Activated CD4-positive, alpha-beta memory T cell treated with anti-CD3 and anti-CD28 coated beads for 36 hours (primary cell): Measurements from ENCODE around the gene DUSP9. TPM values are rescaled to one million over a fixed set of nuclear protein-coding genes. Genes with fewer than 3 reads are reported as not detected.

Experiments used
- CTCF ChIA-PET: fragments of 350-600 bp; sonication (Branson Sonifier 250); formaldehyde crosslinking; loops from one replicate; lab custom pipeline; 2021; ENCODE audit warnings: antibody characterized with exemption, inconsistent platforms; lab: Charles Lee
- POLR2A ChIA-PET: fragments of 350-600 bp; sonication (Branson Sonifier 250); formaldehyde crosslinking; loops from one replicate; lab custom pipeline; 2021; ENCODE audit warnings: antibody characterized with exemption; lab: Charles Lee
- DNase-seq: peaks from one replicate; pipeline ENCODE4 v3.0.0-alpha.2; 2020
- H3K27ac Mint-ChIP-seq: one replicate; pipeline ENCODE4 v1.8.0; 2021; ENCODE audit warnings: mixed read lengths
- H3K27me3 Mint-ChIP-seq: one replicate; pipeline ENCODE4 v1.8.0; 2021; ENCODE audit warnings: mixed read lengths
- H3K36me3 Mint-ChIP-seq: one replicate; pipeline ENCODE4 v1.8.0; 2021; ENCODE audit warnings: mixed read lengths
- H3K4me1 Mint-ChIP-seq: one replicate; pipeline ENCODE4 v1.8.0; 2021; ENCODE audit warnings: low read depth, mixed read lengths
- H3K4me3 Mint-ChIP-seq: one replicate; pipeline ENCODE4 v1.8.0; 2021; ENCODE audit warnings: mild to moderate bottlenecking, mixed read lengths
- H3K9me3 Mint-ChIP-seq: one replicate; pipeline ENCODE4 v1.8.0; 2021; ENCODE audit warnings: mixed read lengths
- intact Hi-C: fragments of 100-400 bp; cut with micrococcal nuclease; formaldehyde crosslinking; loops from one replicate; pipeline ENCODE4 v1.15.1; 2023
- total RNA-seq, 2 experiments: library from RNA; stranded (reverse); gene quantifications; one replicate each; pipeline ENCODE4 v1.2.3, GENCODE V29; 2021

The DUSP9 gene
- total RNA-seq, 2 experiments from 2014 or later, result 0.12 to 0.26 TPM

DNA sequence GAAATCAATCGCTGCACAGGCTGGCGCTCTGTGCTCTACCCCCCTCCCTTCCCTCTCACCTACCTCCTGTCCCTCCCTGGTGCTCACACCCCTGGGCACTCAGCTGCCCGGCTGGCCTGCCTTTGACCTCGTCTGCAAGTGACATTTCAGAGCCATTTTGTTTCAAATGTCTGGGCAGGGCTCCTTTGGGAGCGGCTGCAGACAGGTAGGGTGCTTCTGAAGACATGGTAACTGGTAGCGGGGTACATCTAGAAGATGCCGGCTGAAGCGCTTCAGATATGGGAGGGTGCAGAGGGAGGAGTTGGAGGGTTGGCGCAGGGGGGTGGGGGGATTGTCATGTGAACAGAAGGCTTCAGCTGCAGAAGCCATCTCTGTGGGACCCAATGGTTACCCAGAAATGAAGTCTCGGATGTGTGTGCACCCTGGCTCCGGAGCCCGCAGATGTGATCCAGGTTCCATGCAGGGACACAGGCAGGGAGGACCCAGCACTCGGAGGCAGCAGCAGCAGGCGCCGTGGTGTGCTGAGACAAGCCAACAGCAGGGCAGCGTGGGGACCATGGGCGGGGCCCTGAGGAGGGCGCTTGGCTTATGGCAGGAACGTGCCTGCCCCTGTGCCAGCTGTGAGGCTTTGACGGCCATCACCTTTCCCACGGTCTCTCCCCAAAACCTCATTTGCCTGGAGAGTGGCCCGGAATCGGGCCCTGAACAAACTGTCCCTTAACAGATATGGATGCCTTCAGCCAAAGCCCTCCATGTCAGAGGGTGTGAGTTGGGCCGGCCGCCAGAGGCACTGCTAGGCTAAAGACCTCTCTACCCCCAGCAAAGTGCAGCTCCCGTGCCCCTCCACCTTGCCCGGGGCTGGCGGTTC lies 7.6 kb upstream of the DUSP9 start:
- no peak overlapping the region for H3K27ac Mint-ChIP-seq
- ChIA-PET CTCF (interaction anchor here (0.9 to 1.3 kb wide), 2 partner anchors 8 to 9 kb away, joined by 3 to 4 read pairs; no protein-coding TSS in a partner anchor), POLR2A (no interaction called here)
- no peaks in the 10 kb centered on the region for H3K36me3 Mint-ChIP-seq
- no peak overlapping the region for H3K4me3 Mint-ChIP-seq
- DNase-seq, result no peak
- no peaks in the 10 kb centered on the region for H3K9me3 Mint-ChIP-seq
- H3K4me1 Mint-ChIP-seq, result peaks cover 9% of the 10 kb centered on the region
- peaks cover 17% of the 10 kb centered on the region for H3K27me3 Mint-ChIP-seq
- intact Hi-C loops, result no loop called here

DNA sequence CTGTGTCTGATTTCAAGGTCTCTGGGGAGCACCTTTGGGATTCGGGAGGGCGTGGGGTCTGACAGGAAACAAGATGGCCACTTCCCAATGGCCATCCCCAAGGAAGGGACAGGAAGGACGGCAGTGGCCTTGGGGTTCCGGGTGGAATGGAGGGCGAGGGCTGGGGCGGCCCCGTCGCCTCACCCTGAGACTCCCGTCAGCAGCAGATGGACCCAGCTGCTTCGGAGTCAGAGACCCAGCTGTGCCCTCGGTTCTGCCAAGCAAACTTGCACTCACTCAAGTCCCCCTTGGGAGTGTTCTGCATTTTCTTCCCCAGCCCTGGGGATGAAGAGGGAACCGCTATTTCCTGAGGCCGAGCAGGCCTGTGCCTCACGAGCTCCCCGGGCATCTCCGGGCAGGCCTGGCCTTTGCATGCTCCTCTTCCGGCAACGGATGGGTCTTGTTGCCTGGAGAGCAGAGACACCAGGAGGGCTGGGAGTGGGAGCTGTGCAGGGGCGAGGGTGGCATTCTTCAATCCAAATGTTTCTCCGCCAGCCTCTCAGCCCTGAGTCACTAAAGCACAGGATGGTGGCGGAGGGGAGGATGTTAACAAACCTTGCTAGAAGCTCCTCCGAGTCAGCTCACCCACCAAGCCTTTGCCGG lies 6.8 kb upstream of the DUSP9 start:
- Mint-ChIP-seq H3K9me3 (no peaks in the 10 kb centered on the region), H3K27me3 (peaks cover 23% of the 10 kb centered on the region), H3K4me1 (peaks cover 9% of the 10 kb centered on the region), H3K4me3 (no peak overlapping the region), H3K27ac (no peak overlapping the region), H3K36me3 (no peaks in the 10 kb centered on the region)
- POLR2A ChIA-PET, result no interaction called here
- intact Hi-C loops, result no loop called here
- CTCF ChIA-PET, result interaction anchor here (0.9 to 1.6 kb wide), 3 partner anchors 8 to 30 kb away, joined by 3 to 10 read pairs (median 4); no protein-coding TSS in a partner anchor
- DNase-seq, result no peak

DNA sequence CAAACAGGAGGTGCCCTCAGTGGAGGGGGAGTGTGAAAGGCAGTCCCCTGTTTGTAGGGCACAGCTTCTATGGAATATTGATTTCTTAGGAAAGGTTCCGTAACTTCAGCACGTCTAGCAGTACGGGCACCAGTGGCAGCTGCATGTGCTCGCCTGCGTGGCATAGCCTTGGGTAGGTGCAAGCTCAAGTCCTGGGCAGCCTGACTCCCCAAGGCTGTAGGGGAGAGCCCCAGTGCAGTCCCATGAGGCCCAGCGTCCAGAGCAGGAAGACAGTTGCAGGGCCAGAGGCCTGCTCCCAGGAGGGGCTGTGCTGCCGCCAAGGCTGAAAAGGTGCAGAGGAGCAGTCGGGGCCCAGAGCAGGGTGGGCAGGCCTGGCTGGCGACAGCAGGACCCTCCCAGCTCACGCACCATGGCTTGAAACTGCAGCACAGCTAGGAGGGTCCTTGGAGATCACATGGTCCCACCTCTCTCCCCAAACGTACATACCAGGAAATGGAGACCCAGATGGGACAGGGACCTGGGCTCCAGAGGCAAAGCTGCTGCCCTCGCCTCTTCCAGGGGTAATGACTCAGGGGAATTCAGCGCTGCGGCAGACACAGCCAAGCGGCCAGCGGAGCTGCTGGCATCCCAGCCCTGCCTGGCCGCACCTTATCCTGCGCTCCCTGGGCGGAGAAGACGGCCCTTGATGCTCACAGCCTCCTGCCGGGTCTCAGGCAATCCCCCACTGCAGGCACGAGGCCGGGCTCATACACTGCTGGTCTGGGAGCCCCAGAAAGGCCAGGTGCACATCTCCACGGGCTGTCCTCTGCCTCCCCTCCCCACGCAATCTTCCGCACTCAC lies 6.0 kb upstream of the DUSP9 start:
- no peaks in the 10 kb centered on the region for H3K9me3 Mint-ChIP-seq
- H3K4me3 Mint-ChIP-seq, result no peak overlapping the region
- CTCF ChIA-PET, result interaction anchor here (0.9 to 1.6 kb wide), 3 partner anchors 8 to 31 kb away, joined by 3 to 10 read pairs (median 4); no protein-coding TSS in a partner anchor
- peaks cover 28% of the 10 kb centered on the region for H3K27me3 Mint-ChIP-seq
- H3K4me1 Mint-ChIP-seq, result peaks cover 9% of the 10 kb centered on the region
- H3K36me3 Mint-ChIP-seq, result no peaks in the 10 kb centered on the region
- POLR2A ChIA-PET, result no interaction called here
- H3K27ac Mint-ChIP-seq, result no peak overlapping the region
- no peak for DNase-seq
- intact Hi-C loops, result no loop called here

DNA sequence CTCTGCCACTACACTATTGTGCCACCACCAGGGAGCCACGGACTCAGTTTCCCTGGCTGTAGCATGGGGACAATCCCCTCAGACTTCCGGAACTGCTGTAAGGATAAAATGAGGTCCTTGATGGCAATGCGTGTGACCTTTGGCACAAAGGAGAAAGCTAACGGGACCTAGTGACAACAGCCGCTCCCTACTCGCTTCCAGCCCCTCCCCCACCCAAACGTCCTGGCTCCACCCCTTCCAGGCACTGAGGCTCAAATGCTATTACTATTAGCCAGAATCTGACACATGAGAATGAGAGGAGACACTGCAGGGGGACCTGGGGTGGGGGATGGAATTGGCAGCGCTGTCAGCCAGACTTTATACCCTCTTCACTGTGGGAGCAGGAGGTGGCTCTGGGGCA lies 5.4 kb upstream of the DUSP9 start:
- ChIA-PET CTCF (interaction anchor here (1.6 kb wide), 1 partner anchor 31 kb away, joined by 10 read pairs; no protein-coding TSS in a partner anchor), POLR2A (no interaction called here)
- Mint-ChIP-seq H3K9me3 (no peaks in the 10 kb centered on the region), H3K4me1 (peaks cover 9% of the 10 kb centered on the region), H3K4me3 (no peak overlapping the region), H3K27me3 (peaks cover 32% of the 10 kb centered on the region), H3K36me3 (no peaks in the 10 kb centered on the region), H3K27ac (no peak overlapping the region)
- intact Hi-C loops, result no loop called here
- DNase-seq, result no peak

DNA sequence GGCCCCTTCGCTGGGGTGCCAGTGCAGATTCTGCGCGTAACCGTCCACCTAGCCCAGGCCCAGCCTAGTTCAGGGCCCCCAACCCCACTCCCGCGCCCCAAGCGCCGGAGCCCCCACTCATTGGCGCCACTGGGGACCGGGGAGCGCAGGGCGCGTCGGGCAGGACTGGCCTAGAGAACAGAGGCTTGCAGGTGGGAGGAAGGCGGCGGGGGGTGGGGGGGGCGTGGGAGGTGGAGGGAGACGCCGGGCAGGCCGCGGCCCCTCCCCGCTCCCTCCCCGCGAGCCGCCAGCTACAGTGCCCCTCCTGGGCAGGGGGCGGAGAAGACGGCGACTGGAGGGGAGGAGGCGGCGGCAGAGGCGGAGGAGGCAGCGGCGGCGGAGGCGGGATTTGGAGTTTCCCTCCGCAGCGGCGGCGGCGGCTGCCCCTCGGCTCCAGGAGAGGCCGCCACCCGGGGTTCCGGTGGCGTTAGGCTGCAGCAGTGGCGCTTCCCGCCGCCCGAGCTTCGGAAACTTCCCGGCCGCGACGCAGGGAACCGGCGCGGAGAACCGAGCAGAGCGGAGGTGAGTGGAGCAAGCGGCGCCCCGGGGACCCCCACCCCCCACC lies 4.8 kb upstream of the DUSP9 start:
- CTCF ChIA-PET, result interaction anchor here (1.0 kb wide), 1 partner anchor 20 kb away, joined by 3 read pairs; no protein-coding TSS in a partner anchor
- no peak for DNase-seq
- H3K27me3 Mint-ChIP-seq, result peaks cover 32% of the 10 kb centered on the region
- intact Hi-C loops, result no loop called here
- no peak overlapping the region for H3K27ac Mint-ChIP-seq
- no peaks in the 10 kb centered on the region for H3K9me3 Mint-ChIP-seq
- H3K36me3 Mint-ChIP-seq, result no peaks in the 10 kb centered on the region
- POLR2A ChIA-PET, result no interaction called here
- H3K4me3 Mint-ChIP-seq, result no peak overlapping the region
- H3K4me1 Mint-ChIP-seq, result peaks cover 9% of the 10 kb centered on the region

DNA sequence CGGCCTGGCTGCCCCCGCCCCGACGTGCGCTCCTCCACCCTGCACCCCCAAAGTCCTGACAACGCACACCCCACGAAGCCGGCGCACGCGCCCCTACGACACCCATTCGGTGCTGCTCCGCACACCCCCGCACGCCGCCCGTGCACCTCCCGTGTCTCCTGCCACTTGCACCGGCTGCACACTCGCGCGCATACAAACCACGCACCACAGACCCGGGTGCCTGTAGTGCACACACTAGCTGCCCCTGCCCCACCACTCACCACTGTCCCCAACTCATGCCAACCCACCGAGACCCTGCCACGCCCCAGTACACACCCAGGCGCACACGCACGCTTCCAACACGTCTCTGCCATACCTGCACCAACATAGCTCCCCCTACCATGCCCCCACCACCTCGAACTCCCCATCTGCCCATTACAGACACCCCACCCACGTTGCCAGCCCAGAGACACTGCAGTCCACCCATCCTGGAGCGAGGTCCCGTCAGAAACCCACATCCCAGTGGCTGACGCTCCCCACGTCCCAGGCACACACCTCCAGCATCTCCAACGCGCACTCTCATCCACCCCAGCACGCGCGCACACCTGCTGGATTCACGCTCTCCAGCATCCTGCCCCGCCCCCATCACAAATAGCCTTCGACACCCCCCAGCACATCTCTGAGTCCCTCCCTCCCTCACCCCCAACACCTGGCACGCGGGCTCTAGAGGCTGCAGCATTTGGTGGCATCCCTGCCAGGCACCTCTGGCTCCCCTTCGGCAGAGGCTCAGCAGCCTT lies 4.2 kb upstream of the DUSP9 start:
- POLR2A ChIA-PET, result no interaction called here

DNA sequence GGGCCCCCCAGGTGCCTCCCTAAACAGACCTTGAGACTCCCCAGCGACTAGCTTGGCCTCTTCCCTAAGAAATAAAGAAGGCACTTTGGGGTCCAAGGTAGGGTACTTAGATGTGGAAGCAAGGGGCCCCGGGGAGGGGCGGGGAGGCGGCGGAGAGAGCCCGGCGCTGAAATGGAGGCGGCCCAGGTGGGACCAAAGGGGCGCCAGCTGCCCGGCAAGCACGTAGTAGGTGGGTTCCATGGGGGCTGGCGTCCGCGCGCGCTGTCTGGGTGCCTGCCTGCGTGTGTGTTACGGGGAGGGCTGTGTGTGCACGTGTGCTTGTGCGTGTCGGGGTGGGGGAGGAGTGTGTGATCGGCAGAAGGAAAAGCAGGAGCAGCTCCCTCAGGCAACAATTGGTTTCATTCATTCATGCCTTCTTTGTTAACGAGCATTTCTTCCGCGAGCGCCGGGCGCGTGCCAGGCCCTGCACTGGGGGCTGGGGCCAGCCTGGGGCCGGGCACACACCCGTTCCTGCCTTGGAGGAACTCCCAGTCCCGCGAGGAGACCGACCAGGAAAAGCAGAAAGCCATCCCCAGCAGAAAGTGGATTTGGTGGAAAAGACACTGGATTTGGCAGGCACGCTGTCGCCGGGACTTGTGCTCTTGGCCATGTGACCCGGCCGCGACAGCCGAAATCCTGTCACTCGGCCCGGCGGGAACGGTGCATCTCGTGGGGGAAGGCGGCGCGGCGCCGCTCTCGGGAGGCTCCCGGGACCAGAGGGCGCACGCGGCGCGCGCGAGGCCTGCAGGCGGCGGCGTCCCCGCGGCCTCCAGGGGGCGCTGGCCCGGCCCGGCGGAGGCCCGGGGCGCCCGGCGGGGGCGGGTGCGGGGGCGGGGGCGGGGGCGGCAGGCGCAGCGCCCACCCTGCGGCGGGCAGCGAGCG lies 3.3 kb upstream of the DUSP9 start:
- DNase-seq, result no peak

More for the DNA sequence above, 4.2 kb upstream of the DUSP9 start:
- CTCF ChIA-PET, result interaction anchor here (1.0 to 3.0 kb wide), 4 partner anchors 14 to 33 kb away, joined by 3 to 12 read pairs (median 7); no protein-coding TSS in a partner anchor
- Mint-ChIP-seq H3K36me3 (no peaks in the 10 kb centered on the region), H3K4me3 (peak overlapping the region; percentile 26), H3K9me3 (no peaks in the 10 kb centered on the region), H3K4me1 (peaks cover 9% of the 10 kb centered on the region), H3K27me3 (peaks cover 32% of the 10 kb centered on the region), H3K27ac (no peak overlapping the region)
- intact Hi-C loops, result no loop called here
- no peak for DNase-seq

DNA sequence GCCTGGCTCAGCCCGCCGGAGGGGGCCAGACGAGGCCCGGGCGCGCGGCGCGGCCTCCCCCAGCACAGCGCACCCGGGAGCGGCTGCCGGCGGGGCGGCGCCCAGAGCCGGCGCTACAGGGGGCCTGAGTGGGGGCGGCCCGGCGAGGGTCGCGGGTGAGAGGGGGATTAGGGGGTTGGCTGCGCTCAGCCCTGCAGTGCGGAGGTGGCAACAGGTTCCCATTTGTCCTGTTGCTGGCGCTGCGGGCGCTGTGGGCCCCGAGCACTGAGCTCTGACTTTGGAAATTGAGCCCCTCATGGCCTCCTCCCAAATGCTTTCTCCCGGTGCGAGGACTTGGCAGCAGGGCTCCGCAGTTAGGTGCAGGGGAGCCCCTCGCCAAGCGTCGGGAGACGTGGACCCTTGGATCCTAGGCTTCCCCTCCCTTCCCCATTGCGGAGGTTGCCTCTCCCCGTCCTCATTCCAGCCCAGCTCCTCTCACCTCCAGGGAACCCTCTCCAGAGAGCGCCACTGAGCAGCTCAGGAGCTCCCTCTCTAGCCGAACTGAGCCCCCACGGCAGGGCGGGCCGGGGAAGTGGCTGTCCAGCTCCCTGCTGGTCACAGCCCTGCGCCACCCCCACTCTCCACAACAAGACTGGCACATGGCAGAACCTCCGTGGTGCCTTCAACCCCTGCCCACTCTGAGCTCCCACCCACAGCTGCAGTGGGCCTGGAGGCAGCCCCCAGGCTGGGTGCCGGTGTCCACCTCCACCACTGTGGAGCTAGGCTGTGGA lies 2.5 kb upstream of the DUSP9 start:
- intact Hi-C loops, result loop anchor here (5.0 kb wide), 2 partner anchors 37 to 87 kb away; no protein-coding TSS in a partner anchor
- no peak overlapping the region for H3K27ac Mint-ChIP-seq
- ChIA-PET POLR2A (no interaction called here), CTCF (interaction anchor here (1.2 to 3.0 kb wide), 7 partner anchors 8 to 105 kb away, joined by 3 to 12 read pairs (median 6); no protein-coding TSS in a partner anchor)
- no peak overlapping the region for H3K4me3 Mint-ChIP-seq
- peaks cover 9% of the 10 kb centered on the region for H3K4me1 Mint-ChIP-seq
- no peaks in the 10 kb centered on the region for H3K36me3 Mint-ChIP-seq
- H3K27me3 Mint-ChIP-seq, result peaks cover 36% of the 10 kb centered on the region
- no peaks in the 10 kb centered on the region for H3K9me3 Mint-ChIP-seq
- no peak for DNase-seq

More for the DNA sequence above, 3.3 kb upstream of the DUSP9 start:
- H3K27me3 Mint-ChIP-seq, result peaks cover 36% of the 10 kb centered on the region
- H3K27ac Mint-ChIP-seq, result no peak overlapping the region
- CTCF ChIA-PET, result interaction anchor here (0.9 to 3.0 kb wide), 6 partner anchors 14 to 34 kb away, joined by 3 to 12 read pairs (median 5); no protein-coding TSS in a partner anchor
- peaks cover 9% of the 10 kb centered on the region for H3K4me1 Mint-ChIP-seq
- no peaks in the 10 kb centered on the region for H3K36me3 Mint-ChIP-seq
- no peaks in the 10 kb centered on the region for H3K9me3 Mint-ChIP-seq
- intact Hi-C loops, result no loop called here
- H3K4me3 Mint-ChIP-seq, result no peak overlapping the region
- POLR2A ChIA-PET, result no interaction called here

DNA sequence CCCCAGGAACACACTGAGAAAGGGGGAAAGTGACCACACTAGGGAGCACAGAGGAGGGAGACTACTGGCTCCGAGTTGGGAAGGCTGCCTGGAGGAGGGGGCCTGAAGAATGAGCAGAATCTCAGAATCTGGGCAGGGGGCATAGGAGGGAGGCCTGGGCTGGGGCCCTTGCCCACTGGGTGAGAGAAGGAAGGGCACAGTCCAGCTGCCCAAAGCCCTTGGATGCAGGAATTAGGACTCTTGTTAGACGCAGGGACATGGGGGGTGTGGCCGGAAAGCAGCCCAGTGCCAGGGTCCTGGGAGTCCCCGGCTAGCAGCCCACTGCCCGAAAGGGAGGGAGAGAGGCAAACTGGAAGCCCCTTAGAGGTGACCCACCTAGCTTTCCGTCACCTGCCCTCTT lies 1.9 kb upstream of the DUSP9 start:
- no peak overlapping the region for H3K4me3 Mint-ChIP-seq
- no peaks in the 10 kb centered on the region for H3K36me3 Mint-ChIP-seq
- H3K9me3 Mint-ChIP-seq, result no peaks in the 10 kb centered on the region
- peaks cover 9% of the 10 kb centered on the region for H3K4me1 Mint-ChIP-seq
- ChIA-PET POLR2A (no interaction called here), CTCF (interaction anchor here (1.2 to 3.0 kb wide), 7 partner anchors 9 to 106 kb away, joined by 3 to 12 read pairs (median 6); no protein-coding TSS in a partner anchor)
- intact Hi-C loops, result loop anchor here (5.0 kb wide), 2 partner anchors 38 to 88 kb away; no protein-coding TSS in a partner anchor
- H3K27ac Mint-ChIP-seq, result no peak overlapping the region
- DNase-seq, result no peak
- peaks cover 36% of the 10 kb centered on the region for H3K27me3 Mint-ChIP-seq
